ENCODE results near the gene MYO1D.
"Not testable (repeated sequence)": the region's sequence is repeated elsewhere in the genome, so short reads cannot be mapped to it uniquely, and the experiment has no call there.

MYO1D gene

GRCh38 chr17:32564325-32564724 is 312.6 kb downstream of the MYO1D start:
- DNase-seq: no peak

- DNase-seq: no peak
These were observed 313.3 kb downstream of the MYO1D start for GRCh38 chr17:32563583-32563982.

- no peak for DNase-seq
These were observed 317.8 kb downstream of the MYO1D start for GRCh38 chr17:32558997-32559650.

- no peak for DNase-seq
These were observed 318.5 kb downstream of the MYO1D start for GRCh38 chr17:32558326-32558955.

GRCh38 chr17:32555611-32556310 is 321.2 kb downstream of the MYO1D start:
- no peak for DNase-seq

- no peak for DNase-seq
These were observed 323.8 kb downstream of the MYO1D start for GRCh38 chr17:32553168-32553567.

GRCh38 chr17:32552280-32552679 is 324.6 kb downstream of the MYO1D start:
- no peak for DNase-seq

GRCh38 chr17:32551186-32551955 is 325.6 kb downstream of the MYO1D start:
- DNase-seq: no peak

- no peak for DNase-seq
These were observed 327.4 kb downstream of the MYO1D start for GRCh38 chr17:32549559-32549958.

- DNase-seq: no peak
These were observed 330.9 kb downstream of the MYO1D start for GRCh38 chr17:32546031-32546444.

GRCh38 chr17:32542186-32542585 is 334.7 kb downstream of the MYO1D start:
- no peak for DNase-seq

GRCh38 chr17:32541640-32542039 is 335.3 kb downstream of the MYO1D start:
- DNase-seq: no peak

- no peak for DNase-seq
These were observed 339.9 kb downstream of the MYO1D start for GRCh38 chr17:32536736-32537643.

- no peak for DNase-seq
These were observed 343.6 kb downstream of the MYO1D start for GRCh38 chr17:32533296-32533695.

GRCh38 chr17:32529604-32530003 is 347.3 kb downstream of the MYO1D start:
- no peak for DNase-seq

- DNase-seq: no peak
These were observed 348.1 kb downstream of the MYO1D start for GRCh38 chr17:32528825-32529224.

- no peak for DNase-seq
These were observed 349.8 kb downstream of the MYO1D start for GRCh38 chr17:32527146-32527545.

- DNase-seq: no peak
These were observed 351.8 kb downstream of the MYO1D start for GRCh38 chr17:32525122-32525521.

GRCh38 chr17:32524553-32524880 is 352.4 kb downstream of the MYO1D start:
- DNase-seq: not testable (repeated sequence)

GRCh38 chr17:32523827-32524552 is 352.9 kb downstream of the MYO1D start:
- no peak for DNase-seq

- DNase-seq: no peak
These were observed 353.8 kb downstream of the MYO1D start for GRCh38 chr17:32523017-32523680.

Measured in activated CD8-positive, alpha-beta memory T cell treated with anti-CD3 and anti-CD28 coated beads, Interleukin-2, amount 50 U/mL, for 4 hours (primary cell).